Ramos (cell line): ENCODE data around the gene PMEPA1.

Experiments used
- in situ Hi-C: fragments of 300-500 bp; cut with MboI; formaldehyde crosslinking; loops from one replicate; pipeline ENCODE4 v1.14.3; 2022; ENCODE audit warnings: low sequenced_read_pairs; ENCODE audit not compliant: unreplicated experiment

Gene PMEPA1

GRCh38 chr20:57654998-57655808 lies 54.6 kb downstream of the PMEPA1 start:
- in situ Hi-C loops = no loop called here

GRCh38 chr20:57654363-57654997 lies 55.3 kb downstream of the PMEPA1 start:
- in situ Hi-C loops = no loop called here

GRCh38 chr20:57653910-57654309 lies 55.9 kb downstream of the PMEPA1 start:
- in situ Hi-C loops = no loop called here

GRCh38 chr20:57653546-57653900 lies 56.3 kb downstream of the PMEPA1 start:
- in situ Hi-C loops = no loop called here

- in situ Hi-C loops = no loop called here
These were observed 56.9 kb downstream of the PMEPA1 start for GRCh38 chr20:57652606-57653545.

GRCh38 chr20:57651881-57652605 lies 57.8 kb downstream of the PMEPA1 start:
- in situ Hi-C loops = no loop called here

- in situ Hi-C loops = no loop called here
These were observed 58.9 kb downstream of the PMEPA1 start for GRCh38 chr20:57650756-57651483.

- in situ Hi-C loops = no loop called here
These were observed 59.5 kb downstream of the PMEPA1 start for GRCh38 chr20:57650266-57650665.

GRCh38 chr20:57649617-57650015 lies 60.2 kb downstream of the PMEPA1 start:
- in situ Hi-C loops = no loop called here

- in situ Hi-C loops = no loop called here
These were observed 60.8 kb downstream of the PMEPA1 start for GRCh38 chr20:57648878-57649616.

- in situ Hi-C loops = no loop called here
These were observed 61.7 kb downstream of the PMEPA1 start for GRCh38 chr20:57647933-57648785.

- in situ Hi-C loops = no loop called here
These were observed 62.5 kb downstream of the PMEPA1 start for GRCh38 chr20:57647006-57647932.

GRCh38 chr20:57638895-57639236 lies 70.9 kb downstream of the PMEPA1 start:
- in situ Hi-C loops = no loop called here

GRCh38 chr20:57638173-57638894 lies 71.5 kb downstream of the PMEPA1 start:
- in situ Hi-C loops = no loop called here

GRCh38 chr20:57633945-57634491 lies 75.8 kb downstream of the PMEPA1 start:
- in situ Hi-C loops = no loop called here

- in situ Hi-C loops = no loop called here
These were observed 77.5 kb downstream of the PMEPA1 start for GRCh38 chr20:57632286-57632685.
